ENCODE data around the gene SS18L1.
"Not testable (repeated sequence)": the region's sequence is repeated elsewhere in the genome, so short reads cannot be mapped to it uniquely, and the experiment has no call there.

The SS18L1 gene

GRCh38 chr20:62143081-62143956 is at the start of gene SS18L1, which contains the start of gene PSMA7:
Gene SS18L1, plus strand, starts transcription at chr20:62143769. Its CDS starts 52 bp downstream, at chr20:62143821.
Gene PSMA7, minus strand, starts transcription at chr20:62143394. Its CDS starts 91 bp downstream, at chr20:62143303.
- DNase-seq (ENCODE audit: low read depth in 3 of 3) = peak; percentile 73 to 78 (median 76)

- no peak for DNase-seq (ENCODE audit: low read depth in 3 of 3)
Measured at GRCh38 chr20:62096421-62097380, 46.9 kb upstream of the SS18L1 start.

GRCh38 chr20:62097881-62098407 is 45.6 kb upstream of the SS18L1 start:
- no peak for DNase-seq (ENCODE audit: low read depth in 3 of 3)

GRCh38 chr20:62101078-62101477 is 42.5 kb upstream of the SS18L1 start:
- DNase-seq (ENCODE audit: low read depth in 3 of 3) = no peak

GRCh38 chr20:62103508-62104233 is 39.9 kb upstream of the SS18L1 start:
- no peak for DNase-seq (ENCODE audit: low read depth in 3 of 3)

GRCh38 chr20:62104234-62104789 is 39.3 kb upstream of the SS18L1 start:
- no peak for DNase-seq (ENCODE audit: low read depth in 3 of 3)

GRCh38 chr20:62104791-62105345 is 38.7 kb upstream of the SS18L1 start:
- DNase-seq (ENCODE audit: low read depth in 3 of 3) = no peak

GRCh38 chr20:62105592-62105991 is 38.0 kb upstream of the SS18L1 start:
- DNase-seq (ENCODE audit: low read depth in 3 of 3) = no peak

GRCh38 chr20:62111148-62111547 is 32.4 kb upstream of the SS18L1 start:
- no peak for DNase-seq (ENCODE audit: low read depth in 3 of 3)

- DNase-seq (ENCODE audit: low read depth in 3 of 3) = no peak
Measured at GRCh38 chr20:62112368-62112767, 31.2 kb upstream of the SS18L1 start.

- DNase-seq (ENCODE audit: low read depth in 3 of 3) = no peak
Measured at GRCh38 chr20:62114894-62115293, 28.7 kb upstream of the SS18L1 start.

GRCh38 chr20:62115800-62116407 is 27.7 kb upstream of the SS18L1 start:
- not testable (repeated sequence) for DNase-seq (ENCODE audit: low read depth in 3 of 3)

- DNase-seq (ENCODE audit: low read depth in 3 of 3) = no peak
Measured at GRCh38 chr20:62116558-62117361, 26.8 kb upstream of the SS18L1 start.

- no peak for DNase-seq (ENCODE audit: low read depth in 3 of 3)
Measured at GRCh38 chr20:62117362-62117646, 26.3 kb upstream of the SS18L1 start.

GRCh38 chr20:62117658-62118057 is 25.9 kb upstream of the SS18L1 start:
- no peak for DNase-seq (ENCODE audit: low read depth in 3 of 3)

GRCh38 chr20:62118113-62119043 is 25.2 kb upstream of the SS18L1 start:
- DNase-seq (ENCODE audit: low read depth in 3 of 3) = no peak

- no peak for DNase-seq (ENCODE audit: low read depth in 3 of 3)
Measured at GRCh38 chr20:62119115-62119514, 24.5 kb upstream of the SS18L1 start.

- DNase-seq (ENCODE audit: low read depth in 3 of 3) = no peak
Measured at GRCh38 chr20:62119591-62120364, 23.8 kb upstream of the SS18L1 start.
